Iris pigment epithelial cell (primary cell): ENCODE results near the gene CCDC192.
"Not testable (repeated sequence)": the region's sequence is repeated elsewhere in the genome, so short reads cannot be mapped to it uniquely, and the experiment has no call there.

Experiments
- DNase-seq: peaks from one replicate; pipeline ENCODE4 v3.0.0-alpha.2; 2011; ENCODE audit warnings: low read depth

Gene CCDC192

GRCh38 chr5:127699416-127699815 lies 3.8 kb upstream of the CCDC192 start:
- DNase-seq = no peak

GRCh38 chr5:127700237-127700766 lies 2.9 kb upstream of the CCDC192 start:
- no peak for DNase-seq

GRCh38 chr5:127702434-127702833 lies 757 bp upstream of the CCDC192 start:
- DNase-seq = no peak

GRCh38 chr5:127705120-127705892 lies 2.1 kb downstream of the CCDC192 start:
- peak; percentile 87 for DNase-seq

- DNase-seq = no peak
Observed at GRCh38 chr5:127706691-127707090, 3.5 kb downstream of the CCDC192 start.

DNA sequence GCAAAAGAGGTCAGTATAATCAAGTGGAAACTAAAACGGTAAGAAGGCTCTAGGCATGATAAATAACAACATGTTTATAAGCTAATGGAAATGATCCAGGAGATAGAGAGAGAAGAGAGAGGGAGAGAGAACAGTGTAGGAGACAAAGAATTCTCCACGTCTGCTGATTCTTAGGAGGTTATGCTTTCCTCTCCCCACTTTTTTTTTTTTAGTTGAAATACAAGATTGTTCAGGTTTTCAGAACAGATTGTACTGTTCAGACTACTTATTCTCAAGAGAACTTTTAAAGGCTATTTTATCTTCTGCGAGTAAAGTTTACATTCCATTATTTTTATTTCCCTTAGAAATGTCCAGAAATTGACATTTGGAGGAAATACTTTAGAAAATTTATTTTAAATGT lies 4.0 kb downstream of the CCDC192 start:
- DNase-seq = no peak

DNA sequence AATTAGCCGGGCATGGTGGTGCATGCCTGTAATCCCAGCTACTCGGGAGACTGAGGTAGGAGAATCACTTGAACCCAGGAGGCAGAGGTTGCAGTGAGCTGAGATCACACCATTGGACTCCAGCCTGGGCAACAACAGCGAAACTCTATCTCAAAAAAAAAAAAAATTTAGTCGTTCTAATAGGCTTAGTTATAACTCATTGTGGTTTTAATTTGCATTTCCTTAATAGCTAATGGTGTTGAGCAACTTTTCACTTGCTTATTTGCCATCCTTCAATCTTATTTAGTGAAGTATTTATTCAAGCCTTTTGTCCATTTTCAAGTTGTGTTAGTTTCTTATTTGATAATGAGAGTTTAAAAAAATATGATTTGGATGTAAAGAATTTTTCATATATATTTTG lies 9.9 kb downstream of the CCDC192 start:
- DNase-seq = not testable (repeated sequence)

DNA sequence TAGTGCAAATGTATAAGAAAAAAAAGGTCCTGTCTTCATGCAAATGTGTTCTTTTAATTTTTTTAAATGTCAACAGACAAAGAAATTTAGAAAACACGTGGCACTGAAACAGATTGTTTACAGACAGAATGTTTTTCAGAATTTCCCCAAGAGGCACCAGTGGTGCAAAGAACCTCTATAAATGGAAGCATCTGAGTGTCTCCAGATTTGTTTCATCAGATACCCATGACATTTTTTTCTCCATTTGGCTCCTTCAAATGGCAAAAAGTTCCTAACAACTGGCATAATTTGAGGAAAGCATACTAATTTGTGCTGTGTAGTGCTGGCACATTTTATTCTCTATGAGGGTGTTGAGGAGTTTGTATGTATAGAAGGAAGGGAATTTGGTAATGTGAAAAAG lies 15.0 kb downstream of the CCDC192 start:
- DNase-seq = no peak

DNA sequence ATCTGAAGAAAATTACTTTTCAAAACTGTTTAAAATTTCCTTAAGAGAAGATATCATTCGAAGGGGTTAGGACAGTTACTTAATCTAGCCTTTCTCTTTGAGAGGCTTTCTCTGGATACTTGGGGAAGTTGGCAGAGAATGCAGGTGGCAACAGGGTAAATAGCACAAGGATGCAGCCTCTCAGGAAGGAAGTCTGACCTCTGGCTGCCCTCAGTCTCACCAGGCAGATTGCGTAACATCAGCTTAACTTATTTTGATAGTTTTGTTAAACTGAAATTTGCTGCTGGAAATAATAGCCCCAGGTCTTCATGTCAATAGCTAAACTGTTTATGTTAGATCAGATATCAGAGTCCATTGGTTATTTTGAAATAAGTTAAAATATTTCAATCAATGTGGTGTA lies 20.4 kb downstream of the CCDC192 start:
- DNase-seq = peak; percentile 71

- DNase-seq = no peak
Observed at GRCh38 chr5:127725673-127726072, 22.5 kb downstream of the CCDC192 start.

DNA sequence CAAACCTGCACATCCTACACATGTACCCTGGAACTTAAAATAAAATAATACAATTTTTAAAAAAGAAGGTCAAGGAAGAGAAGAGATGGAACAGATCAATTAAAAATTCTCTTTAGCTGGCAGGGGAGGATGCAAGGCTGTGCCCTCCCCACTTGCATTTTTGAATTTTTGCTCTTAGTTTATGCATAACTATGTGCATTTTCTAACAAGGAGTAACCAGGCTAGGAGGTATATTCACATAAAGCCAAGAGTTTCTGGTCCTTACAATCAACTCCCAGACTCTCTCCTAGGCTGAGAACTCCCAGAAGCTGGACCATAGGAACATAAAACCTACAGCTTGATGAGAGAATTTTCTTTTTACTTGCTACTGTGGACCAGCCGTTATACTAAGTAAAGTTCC lies 29.8 kb downstream of the CCDC192 start:
- DNase-seq = no peak

DNA sequence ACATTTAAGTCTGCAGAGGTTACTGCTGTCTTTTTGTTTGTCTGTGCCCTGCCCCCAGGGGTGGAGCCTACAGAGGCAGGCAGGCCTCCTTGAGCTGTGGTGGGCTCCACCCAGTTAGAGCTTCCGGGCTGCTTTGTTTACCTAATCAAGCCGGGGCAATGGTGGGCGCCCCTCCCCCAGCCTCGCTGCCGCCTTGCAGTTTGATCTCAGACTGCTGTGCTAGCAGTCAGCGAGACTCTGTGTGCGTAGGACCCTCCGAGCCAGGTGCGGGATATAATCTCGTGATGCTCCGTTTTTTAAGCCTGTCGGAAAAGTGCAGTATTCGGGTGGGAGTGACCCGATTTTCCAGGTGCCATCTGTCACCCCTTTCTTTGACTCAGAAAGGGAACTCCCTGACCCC lies 36.2 kb downstream of the CCDC192 start:
- not testable (repeated sequence) for DNase-seq

- no peak for DNase-seq
Observed at GRCh38 chr5:127739807-127740384, 36.7 kb downstream of the CCDC192 start.

DNA sequence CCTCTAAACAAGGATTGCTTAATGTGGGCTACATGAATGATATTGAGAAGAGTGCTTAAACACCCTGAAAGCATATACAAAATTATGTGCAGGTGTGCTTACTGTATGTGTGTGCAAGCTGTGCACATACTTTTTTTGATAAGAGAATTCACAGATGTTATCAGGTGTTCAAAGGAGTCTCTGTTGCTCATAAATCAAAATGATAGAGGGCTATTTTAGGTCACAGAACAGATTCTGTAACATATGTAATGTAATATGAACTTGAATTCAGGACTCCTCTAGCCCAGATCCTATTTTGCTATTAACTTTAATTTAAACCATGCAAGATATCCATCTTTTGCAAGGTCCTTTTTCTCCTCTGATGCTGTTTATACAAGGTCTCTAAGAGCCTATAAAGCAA lies 38.2 kb downstream of the CCDC192 start:
- DNase-seq = no peak

DNA sequence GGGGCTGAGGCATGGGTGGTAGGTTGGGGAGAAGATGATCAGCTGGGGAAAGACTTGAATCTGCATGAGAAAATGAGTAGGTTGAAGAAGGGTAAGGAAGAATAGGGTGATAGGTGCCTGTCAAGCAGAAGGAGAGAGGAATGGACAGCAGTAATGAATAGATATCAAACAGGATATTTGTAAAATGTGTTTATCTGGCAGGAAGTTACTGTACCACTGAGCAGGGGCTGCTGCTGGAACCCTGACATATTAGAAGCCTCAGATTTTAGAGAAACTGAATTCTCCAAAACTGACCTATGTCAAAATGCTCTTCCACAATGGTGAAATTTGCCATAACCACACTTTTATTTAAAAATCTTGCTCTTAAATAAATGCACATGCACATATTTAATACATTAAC lies 41.0 kb downstream of the CCDC192 start:
- DNase-seq = no peak

GRCh38 chr5:127746756-127747155 lies 43.6 kb downstream of the CCDC192 start:
- DNase-seq = peak; percentile 45

GRCh38 chr5:127752503-127753265 lies 49.5 kb downstream of the CCDC192 start:
- not testable (repeated sequence) for DNase-seq

DNA sequence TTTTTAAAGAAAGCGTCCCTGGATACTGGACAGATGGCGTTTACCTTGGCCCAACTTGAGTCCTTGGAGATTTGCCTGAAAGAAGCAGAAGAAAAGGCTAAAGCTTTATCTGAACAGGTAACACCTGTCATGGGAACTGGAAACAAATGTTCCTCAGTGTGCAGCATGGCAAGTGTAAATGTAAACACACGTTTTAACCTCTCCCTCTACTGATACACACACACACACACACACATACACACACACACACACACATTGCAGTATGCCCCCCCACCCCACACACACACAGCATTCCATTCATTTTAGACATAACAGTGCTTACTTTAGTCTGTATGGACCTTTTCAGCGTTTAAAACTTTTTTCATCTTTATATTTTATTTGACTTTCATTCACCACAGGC lies 51.1 kb downstream of the CCDC192 start:
- peak; percentile 80 for DNase-seq

- DNase-seq = no peak
Observed at GRCh38 chr5:127754706-127755105, 51.5 kb downstream of the CCDC192 start.

GRCh38 chr5:127757576-127757975 lies 54.4 kb downstream of the CCDC192 start:
- DNase-seq = peak; percentile 74

DNA sequence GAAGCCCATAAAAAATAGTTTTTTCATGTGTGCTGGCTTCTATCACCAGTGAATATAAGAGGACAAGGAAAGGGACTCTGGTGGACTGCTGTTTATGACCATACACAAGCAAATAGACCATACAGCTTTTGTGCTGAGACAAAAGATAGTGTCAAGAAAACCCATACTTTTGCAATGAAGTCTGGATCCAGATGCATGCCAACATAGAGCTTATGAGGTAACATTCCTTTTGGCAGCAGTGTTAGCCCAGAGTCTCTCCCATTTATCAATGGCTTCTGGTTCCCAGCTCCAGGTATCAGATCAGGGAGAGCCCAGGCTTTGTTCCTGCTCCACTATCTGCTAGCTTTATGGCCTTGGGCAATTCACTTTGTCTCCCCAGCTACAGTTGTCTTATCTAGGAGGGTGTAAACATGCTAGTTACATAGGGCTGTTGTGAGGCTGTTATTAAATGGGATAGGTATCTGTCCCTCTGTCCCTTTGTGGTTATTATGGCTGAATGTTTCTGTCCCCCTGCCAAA lies 55.6 kb downstream of the CCDC192 start:
- DNase-seq = no peak

DNA sequence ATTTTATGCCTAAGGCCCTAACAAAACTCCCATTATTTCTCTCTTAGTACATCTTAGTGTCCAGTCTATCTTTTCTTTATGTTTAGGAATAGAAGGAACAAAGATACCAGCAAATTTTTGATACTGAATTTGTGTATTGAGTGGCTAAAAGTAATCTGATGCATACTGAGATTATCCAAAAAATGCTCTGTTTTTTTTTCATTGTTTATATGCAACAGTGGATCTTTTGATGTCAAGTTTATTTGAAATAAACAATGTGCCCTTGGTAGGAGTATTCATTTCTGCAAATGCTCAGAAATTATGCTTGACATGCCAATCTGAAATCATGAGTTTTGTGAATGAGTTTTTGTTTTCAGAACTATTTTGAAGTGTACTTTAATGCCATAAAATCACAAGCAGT lies 58.7 kb downstream of the CCDC192 start:
- no peak for DNase-seq

DNA sequence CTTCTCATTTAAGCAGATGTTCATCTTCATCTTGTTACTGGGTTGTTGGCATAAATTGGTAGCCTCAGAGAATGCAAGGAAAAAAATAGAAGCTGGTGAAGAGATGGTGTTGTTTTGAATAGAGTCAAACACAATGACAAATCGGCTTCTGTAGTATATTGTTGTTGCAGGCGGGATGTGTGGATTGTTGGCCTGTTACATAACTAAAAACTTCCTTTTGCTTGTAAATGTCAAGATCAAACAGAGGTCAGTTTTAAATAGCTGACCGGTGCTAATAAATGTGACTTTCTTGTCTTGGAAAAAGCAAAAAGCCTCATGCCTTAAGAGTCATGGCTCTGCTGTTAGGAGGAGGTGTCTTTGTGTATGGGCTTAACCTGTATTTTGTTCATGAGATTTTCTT lies 59.2 kb downstream of the CCDC192 start:
- no peak for DNase-seq
